Progenitor cell of endocrine pancreas (in vitro differentiated cells): ENCODE measurements around the gene GULP1. TPM values are rescaled to one million over a fixed set of nuclear protein-coding genes. Genes with fewer than 3 reads are reported as not detected.

Source experiments
- DNase-seq: peaks from one replicate; pipeline ENCODE4 v3.0.0; 2021; ENCODE audit warnings: low spot score; ENCODE audit not compliant: unreplicated experiment
- H3K27ac Mint-ChIP-seq: 2 replicates; pipeline ENCODE4 v1.8.0; 2021; ENCODE audit warnings: mild to moderate bottlenecking, moderate library complexity, mixed read lengths
- H3K27me3 Mint-ChIP-seq: 2 replicates; pipeline ENCODE4 v1.8.0; 2021; ENCODE audit warnings: mixed read lengths
- H3K36me3 Mint-ChIP-seq: 2 replicates; pipeline ENCODE4 v1.8.0; 2022; ENCODE audit warnings: mixed read lengths; ENCODE audit not compliant: insufficient read depth
- H3K4me1 Mint-ChIP-seq: 2 replicates; pipeline ENCODE4 v1.8.0; 2021; ENCODE audit warnings: low read depth, mixed read lengths
- H3K4me3 Mint-ChIP-seq: 2 replicates; pipeline ENCODE4 v1.8.0; 2021; ENCODE audit warnings: low read depth, mild to moderate bottlenecking, moderate library complexity, mixed read lengths
- H3K9me3 Mint-ChIP-seq: 2 replicates; pipeline ENCODE4 v1.8.0; 2021; ENCODE audit warnings: low read depth, mixed read lengths
- total RNA-seq: library from RNA; stranded (reverse); gene quantifications from 2 replicates; pipeline ENCODE4 v1.2.1, GENCODE V29; 2021
- TF ChIP-seq, protein P1 (sequence below): fragments of 200-600 bp; sonication (generic); IDR thresholded peaks from one replicate; pipeline ENCODE4 v1.5.0; 2021; ENCODE audit warnings: antibody characterized with exemption, mild to moderate bottlenecking; ENCODE audit not compliant: unreplicated experiment

Gene GULP1
- total RNA-seq, 1 donor from 2014 or later, result 39.4 TPM

DNA sequence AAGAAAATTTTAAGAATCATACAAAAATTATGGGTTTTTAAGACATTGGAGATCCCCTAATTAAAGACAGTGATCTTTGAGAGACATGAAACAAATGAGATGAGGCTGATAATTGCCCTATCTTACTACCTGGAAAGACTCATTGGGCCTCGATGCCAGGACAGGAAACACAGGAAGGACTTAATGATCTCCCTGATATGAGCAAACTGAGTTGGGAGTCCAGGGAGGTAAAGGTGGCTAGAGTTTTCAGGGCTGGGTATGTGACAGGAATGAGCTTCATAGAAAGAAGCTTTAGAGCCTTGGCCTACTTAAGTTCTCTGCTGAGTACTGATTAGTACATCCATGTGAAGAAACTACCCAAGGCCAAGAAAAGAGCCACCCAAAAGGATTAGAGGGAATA, 40.6 kb upstream of the GULP1 start:
- DNase-seq, result no peak
- Mint-ChIP-seq H3K36me3 (no peaks in the 10 kb centered on the region), H3K9me3 (peaks cover 8% of the 10 kb centered on the region), H3K27me3 (no peaks in the 10 kb centered on the region), H3K4me3 (no peak overlapping the region), H3K4me1 (no peaks in the 10 kb centered on the region), H3K27ac (no peak overlapping the region)
- TF ChIP-seq, protein P1, sequence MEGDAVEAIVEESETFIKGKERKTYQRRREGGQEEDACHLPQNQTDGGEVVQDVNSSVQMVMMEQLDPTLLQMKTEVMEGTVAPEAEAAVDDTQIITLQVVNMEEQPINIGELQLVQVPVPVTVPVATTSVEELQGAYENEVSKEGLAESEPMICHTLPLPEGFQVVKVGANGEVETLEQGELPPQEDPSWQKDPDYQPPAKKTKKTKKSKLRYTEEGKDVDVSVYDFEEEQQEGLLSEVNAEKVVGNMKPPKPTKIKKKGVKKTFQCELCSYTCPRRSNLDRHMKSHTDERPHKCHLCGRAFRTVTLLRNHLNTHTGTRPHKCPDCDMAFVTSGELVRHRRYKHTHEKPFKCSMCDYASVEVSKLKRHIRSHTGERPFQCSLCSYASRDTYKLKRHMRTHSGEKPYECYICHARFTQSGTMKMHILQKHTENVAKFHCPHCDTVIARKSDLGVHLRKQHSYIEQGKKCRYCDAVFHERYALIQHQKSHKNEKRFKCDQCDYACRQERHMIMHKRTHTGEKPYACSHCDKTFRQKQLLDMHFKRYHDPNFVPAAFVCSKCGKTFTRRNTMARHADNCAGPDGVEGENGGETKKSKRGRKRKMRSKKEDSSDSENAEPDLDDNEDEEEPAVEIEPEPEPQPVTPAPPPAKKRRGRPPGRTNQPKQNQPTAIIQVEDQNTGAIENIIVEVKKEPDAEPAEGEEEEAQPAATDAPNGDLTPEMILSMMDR, result no peak

DNA sequence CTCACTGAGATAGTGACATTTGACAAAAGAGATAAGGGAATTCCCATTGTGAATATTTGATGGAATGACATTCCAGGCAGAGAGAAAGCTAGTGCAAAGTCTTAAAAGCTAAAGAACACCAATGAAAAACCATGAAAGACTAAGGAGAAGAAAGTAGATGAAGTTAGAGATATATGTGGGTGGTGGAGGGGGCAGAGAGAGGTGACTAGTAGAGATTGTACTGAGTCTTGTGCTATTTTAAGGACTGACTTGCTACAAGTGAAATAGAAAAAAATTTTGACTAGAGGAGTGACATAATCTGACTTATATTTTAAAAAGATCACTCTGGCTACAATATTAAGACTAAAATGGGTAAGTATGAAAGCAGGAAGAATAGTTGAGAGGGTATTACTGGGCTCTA, 35.3 kb upstream of the GULP1 start:
- Mint-ChIP-seq H3K27ac (no peak overlapping the region), H3K9me3 (peaks cover 13% of the 10 kb centered on the region), H3K36me3 (no peaks in the 10 kb centered on the region), H3K27me3 (no peaks in the 10 kb centered on the region), H3K4me3 (no peak overlapping the region), H3K4me1 (no peaks in the 10 kb centered on the region)
- no peak for DNase-seq
- TF ChIP-seq, protein P1, result no peak

DNA sequence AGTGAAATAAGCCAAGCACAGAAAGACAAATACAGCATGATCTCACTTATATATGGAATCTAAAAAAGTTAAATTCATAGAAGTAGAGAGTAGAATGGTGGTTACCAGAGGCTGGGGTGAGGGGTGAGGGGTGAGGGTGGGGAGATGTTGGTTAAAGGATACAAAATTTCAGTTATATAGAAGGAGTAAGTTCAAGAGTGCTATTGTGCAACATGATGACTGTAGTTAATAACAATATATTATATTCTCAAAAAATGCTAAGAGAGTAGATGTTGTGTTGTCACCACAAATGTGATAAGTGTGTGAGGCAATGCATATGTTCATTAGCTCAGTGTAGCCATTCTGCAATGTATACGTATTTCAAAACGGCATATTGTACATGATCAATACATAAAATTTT, 26.4 kb upstream of the GULP1 start:
- Mint-ChIP-seq H3K9me3 (peaks cover 5% of the 10 kb centered on the region), H3K4me1 (no peaks in the 10 kb centered on the region), H3K4me3 (no peak overlapping the region), H3K36me3 (no peaks in the 10 kb centered on the region), H3K27me3 (no peaks in the 10 kb centered on the region), H3K27ac (no peak overlapping the region)
- TF ChIP-seq, protein P1, result no peak
- no peak for DNase-seq

DNA sequence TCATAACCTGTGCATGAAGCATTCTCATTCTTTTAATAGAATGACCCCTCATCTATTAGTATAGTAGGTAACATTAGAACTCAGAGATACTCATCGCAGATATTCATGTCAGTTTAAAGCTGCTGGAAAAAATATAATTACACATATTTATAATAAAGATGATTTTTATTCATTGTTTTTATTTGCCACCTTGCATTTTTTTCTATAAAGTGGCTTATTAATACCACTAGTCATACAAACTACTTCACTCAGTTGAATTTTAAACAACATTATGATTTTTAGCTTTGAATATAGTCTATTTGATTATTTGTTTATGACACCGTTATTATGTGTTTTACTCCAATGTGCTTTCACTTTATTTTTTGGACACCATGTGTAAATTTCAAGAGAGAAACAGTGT, 23.9 kb upstream of the GULP1 start:
- no peak for DNase-seq
- Mint-ChIP-seq H3K36me3 (no peaks in the 10 kb centered on the region), H3K4me1 (no peaks in the 10 kb centered on the region), H3K27ac (no peak overlapping the region), H3K27me3 (no peaks in the 10 kb centered on the region), H3K4me3 (no peak overlapping the region), H3K9me3 (no peaks in the 10 kb centered on the region)
- TF ChIP-seq, protein P1, result no peak

DNA sequence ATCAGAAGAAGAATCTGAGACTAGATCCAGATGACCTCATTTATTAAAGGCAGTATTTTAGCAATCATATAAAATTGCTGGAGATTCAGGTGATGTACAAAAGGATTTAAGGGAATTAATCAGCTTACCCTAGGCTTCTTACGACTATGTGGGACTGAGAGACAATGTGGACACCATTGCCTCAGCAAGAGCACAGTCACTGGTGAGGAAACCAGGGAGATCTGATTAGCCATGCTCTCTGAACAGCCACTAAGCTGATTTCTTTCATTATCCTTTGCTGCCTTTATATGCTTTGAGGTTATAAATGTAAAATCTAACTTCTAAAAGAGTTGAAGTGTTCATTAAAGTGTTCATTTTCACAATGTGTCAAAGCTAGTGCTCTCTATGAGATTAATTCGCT, 22.7 kb upstream of the GULP1 start:
- Mint-ChIP-seq H3K27me3 (no peaks in the 10 kb centered on the region), H3K4me3 (no peak overlapping the region), H3K36me3 (no peaks in the 10 kb centered on the region), H3K9me3 (no peaks in the 10 kb centered on the region), H3K4me1 (no peaks in the 10 kb centered on the region), H3K27ac (no peak overlapping the region)
- DNase-seq, result no peak
- TF ChIP-seq, protein P1, result no peak
